Measurements from ENCODE around the gene GDF10. TPM values are rescaled to one million over a fixed set of nuclear protein-coding genes. Genes with fewer than 3 reads are reported as not detected.

Gene GDF10
- total and polyA plus RNA-seq, 12 donors, result 0.10 to 1.6 (median 0.42) TPM

- Histone ChIP-seq H3K4me3 (no peak overlapping the region), H3K36me3 (no peaks in the 10 kb centered on the region), H3K27ac (peak overlapping the region in 5 of 10 donors; percentile 33 to 73 (median 56)), H3K4me1 (peaks cover 2 to 52% (median 6%) of the 10 kb centered on the region in 9 donors), H3K9me3 (no peaks in the 10 kb centered on the region), H3K27me3 (peaks cover 0 to 22% (median 0%) of the 10 kb centered on the region in 7 donors)
- no peak for TF ChIP-seq CTCF (IDR thresholded peaks at IDR 0.05)
- ATAC-seq (peak; percentile 85 to 98 (median 96)), DNase-seq (peak; percentile 54 to 69)
- intact Hi-C loops (cut with DNase I), result no loop called here
- WGBS, 2 donors, result 63 to 65% methylated on average over 19 of the region's 19 CpGs
Observed at GRCh38 chr10:47253651-47254375, 46.2 kb upstream of the GDF10 start.

GRCh38 chr10:47254611-47255010, 45.4 kb upstream of the GDF10 start:
- H3K27ac ChIP-seq, result peak overlapping the region in 1 of 10 donors; percentile 56
- intact Hi-C loops (cut with DNase I), result no loop called here
- 83 to 91% methylated on average over 2 of the region's 2 CpGs for WGBS, 2 donors

GRCh38 chr10:47255033-47255813, 44.8 kb upstream of the GDF10 start:
- ATAC-seq (no peak), DNase-seq (no peak)
- Histone ChIP-seq H3K4me1 (peaks cover 2 to 62% (median 6%) of the 10 kb centered on the region in 9 donors), H3K27me3 (peaks cover 0 to 22% (median 0%) of the 10 kb centered on the region in 7 donors), H3K27ac (no peak overlapping the region), H3K36me3 (no peaks in the 10 kb centered on the region), H3K4me3 (no peak overlapping the region), H3K9me3 (no peaks in the 10 kb centered on the region)
- intact Hi-C loops (cut with DNase I), result no loop called here
- TF ChIP-seq CTCF (IDR thresholded peaks at IDR 0.05), result no peak
- WGBS, 2 donors, result 55 to 60% methylated on average over 10 of the region's 10 CpGs

More at GRCh38 chr10:47254611-47255010, 45.4 kb upstream of the GDF10 start:
- no peaks in the 10 kb centered on the region for H3K9me3 ChIP-seq
- no peak overlapping the region for H3K4me3 ChIP-seq
- H3K27me3 ChIP-seq, result peaks cover 0 to 22% (median 0%) of the 10 kb centered on the region in 7 donors
- DNase-seq, result no peak
- peak in 1 of 8 donors; percentile 3 for ATAC-seq
- peaks cover 2 to 56% (median 6%) of the 10 kb centered on the region in 9 donors for H3K4me1 ChIP-seq
- H3K36me3 ChIP-seq, result no peaks in the 10 kb centered on the region
- TF ChIP-seq CTCF (IDR thresholded peaks at IDR 0.05), result no peak

GRCh38 chr10:47255866-47256265, 44.1 kb upstream of the GDF10 start:
- intact Hi-C loops (cut with DNase I), result no loop called here
- Histone ChIP-seq H3K4me3 (no peak overlapping the region), H3K27ac (no peak overlapping the region), H3K9me3 (no peaks in the 10 kb centered on the region), H3K4me1 (peaks cover 2 to 68% (median 6%) of the 10 kb centered on the region in 9 donors), H3K36me3 (no peaks in the 10 kb centered on the region), H3K27me3 (peaks cover 0 to 22% (median 0%) of the 10 kb centered on the region in 7 donors)
- ATAC-seq, result no peak
- WGBS, 2 donors, result 94 to 100% methylated on average over 1 of the region's 1 CpG
- DNase-seq, result no peak
- TF ChIP-seq CTCF (IDR thresholded peaks at IDR 0.05), result no peak
